CD4-positive, alpha-beta T cell (primary cell): ENCODE measurements around the gene CCDC136. TPM values are rescaled to one million over a fixed set of nuclear protein-coding genes. Genes with fewer than 3 reads are reported as not detected.

Experiments used
- ATAC-seq: fragments of 200-7000 bp; cut with Tn5 transposase; one replicate; pipeline ENCODE4 v1.10.0; 2022; ENCODE audit warnings: mild to moderate bottlenecking; ENCODE audit not compliant: poor library complexity
- CTCF ChIA-PET: fragments of 350-600 bp; sonication (Branson Sonifier 250); formaldehyde crosslinking; loops from one replicate; lab custom pipeline; 2021; ENCODE audit warnings: antibody characterized with exemption, inconsistent platforms; lab: Charles Lee
- POLR2A ChIA-PET: fragments of 350-600 bp; sonication (Branson Sonifier 250); formaldehyde crosslinking; loops from one replicate; lab custom pipeline; 2021; ENCODE audit warnings: antibody characterized with exemption, inconsistent platforms; lab: Charles Lee
- DNase-seq, 14 experiments: peaks; one replicate each; pipeline ENCODE4 v3.0.0-alpha.2; 2013 to 2020; ENCODE audit warnings: mixed read lengths in 2 of 14
- H3K27ac ChIP-seq, 2 donors: one replicate each; pipeline versions ENCODE4 v1.5.1 to v1.7.0; 2013; ENCODE audit warnings: low read length in 2 of 2, low read depth in 1 of 2, mild to moderate bottlenecking in 1 of 2
- H3K27me3 ChIP-seq, 2 experiments: 1 replicate in 1 of 2; 2 replicates in 1 of 2; pipeline versions ENCODE4 v1.6.1 to v1.7.0; 2013; ENCODE audit warnings: low read length in 2 of 2, control low read depth in 1 of 2, mild to moderate bottlenecking in 1 of 2, moderate library complexity in 1 of 2; ENCODE audit not compliant: insufficient read depth in 2 of 2, control insufficient read depth in 1 of 2
- H3K36me3 ChIP-seq: one replicate; pipeline ENCODE4 v1.6.1; 2013; ENCODE audit warnings: low read length, control low read depth; ENCODE audit not compliant: insufficient read depth
- H3K4me1 ChIP-seq: one replicate; pipeline ENCODE4 v1.6.1; 2013; ENCODE audit warnings: low read length, control low read depth; ENCODE audit not compliant: insufficient read depth
- H3K4me3 ChIP-seq: one replicate; pipeline ENCODE4 v1.5.1; 2013; ENCODE audit warnings: mild to moderate bottlenecking, low read length, moderate library complexity
- H3K9me3 ChIP-seq, 2 experiments: 1 replicate in 1 of 2; 2 replicates in 1 of 2; pipeline versions ENCODE4 v1.6.1 to v1.7.0; 2013; ENCODE audit warnings: low read length in 2 of 2, mild to moderate bottlenecking in 2 of 2, control low read depth in 1 of 2, moderate library complexity in 1 of 2; ENCODE audit not compliant: control insufficient read depth in 1 of 2, insufficient read depth in 1 of 2
- H3K27ac Mint-ChIP-seq: one replicate; pipeline ENCODE4 v1.8.0; 2020; ENCODE audit warnings: mixed read lengths
- H3K27me3 Mint-ChIP-seq: one replicate; pipeline ENCODE4 v1.8.0; 2021; ENCODE audit warnings: mixed read lengths
- H3K36me3 Mint-ChIP-seq: one replicate; pipeline ENCODE4 v1.8.0; 2021; ENCODE audit warnings: low read depth, mixed read lengths
- H3K4me1 Mint-ChIP-seq: one replicate; pipeline ENCODE4 v1.8.0; 2021; ENCODE audit warnings: low read depth, mixed read lengths
- H3K4me3 Mint-ChIP-seq: one replicate; pipeline ENCODE4 v1.8.0; 2020; ENCODE audit warnings: mild to moderate bottlenecking, mixed read lengths
- H3K9me3 Mint-ChIP-seq: one replicate; pipeline ENCODE4 v1.8.0; 2020; ENCODE audit warnings: mixed read lengths
- intact Hi-C, 2 experiments: fragments of 100-400 bp; cut with DNase I in 1 of 2; cut with micrococcal nuclease in 1 of 2; formaldehyde crosslinking; loops; one replicate each; pipeline versions ENCODE4 v1.15.1 to v1.9.0; 2023 to 2025; cut with DNase I, micrococcal nuclease
- total RNA-seq, 174 experiments: library from RNA in 2 of 174; stranded (reverse) in 2 of 174; gene quantifications; one replicate each; pipeline ENCODE4 v1.2.3 and lab custom pipeline; 2021 to 2026
- TF ChIP-seq, protein P1 (sequence below): fragments of 200-600 bp; IDR thresholded peaks from one replicate; pipeline ENCODE4 v1.8.0; 2022; ENCODE audit warnings: antibody characterized with exemption, mild to moderate bottlenecking

Gene CCDC136
- total RNA-seq, 2 experiments from 2014 or later, result 4.5 to 4.9 TPM

DNA sequence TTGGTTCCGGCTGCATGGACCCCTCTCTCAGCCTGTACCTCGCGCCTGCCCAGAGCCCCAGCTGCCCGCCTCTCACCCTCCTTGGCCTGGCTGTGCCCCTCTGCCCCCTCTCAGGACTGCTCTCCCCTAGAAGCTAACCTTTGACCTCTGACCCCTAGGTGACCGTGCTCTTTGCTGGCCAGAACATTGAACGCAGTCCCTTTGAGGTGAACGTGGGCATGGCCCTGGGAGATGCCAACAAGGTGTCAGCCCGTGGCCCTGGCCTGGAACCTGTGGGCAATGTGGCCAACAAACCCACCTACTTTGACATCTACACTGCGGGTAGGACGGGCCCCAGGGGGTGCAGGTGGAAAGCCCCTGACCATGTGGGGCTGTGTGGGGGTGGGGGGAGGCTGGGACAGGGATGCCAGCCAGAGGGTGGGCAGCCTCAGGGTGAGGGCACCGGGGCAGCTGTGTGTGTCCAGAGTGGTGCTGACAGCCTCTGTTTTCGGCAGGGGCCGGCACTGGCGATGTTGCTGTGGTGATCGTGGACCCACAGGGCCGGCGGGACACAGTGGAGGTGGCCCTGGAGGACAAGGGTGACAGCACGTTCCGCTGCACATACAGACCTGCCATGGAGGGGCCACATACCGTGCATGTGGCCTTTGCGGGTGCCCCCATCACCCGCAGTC, 46.5 kb downstream of the CCDC136 start:
- ATAC-seq, result no peak
- ChIA-PET CTCF (no interaction called here), POLR2A (no interaction called here)
- H3K4me1 Mint-ChIP-seq, result no peaks in the 10 kb centered on the region
- TF ChIP-seq, protein P1, sequence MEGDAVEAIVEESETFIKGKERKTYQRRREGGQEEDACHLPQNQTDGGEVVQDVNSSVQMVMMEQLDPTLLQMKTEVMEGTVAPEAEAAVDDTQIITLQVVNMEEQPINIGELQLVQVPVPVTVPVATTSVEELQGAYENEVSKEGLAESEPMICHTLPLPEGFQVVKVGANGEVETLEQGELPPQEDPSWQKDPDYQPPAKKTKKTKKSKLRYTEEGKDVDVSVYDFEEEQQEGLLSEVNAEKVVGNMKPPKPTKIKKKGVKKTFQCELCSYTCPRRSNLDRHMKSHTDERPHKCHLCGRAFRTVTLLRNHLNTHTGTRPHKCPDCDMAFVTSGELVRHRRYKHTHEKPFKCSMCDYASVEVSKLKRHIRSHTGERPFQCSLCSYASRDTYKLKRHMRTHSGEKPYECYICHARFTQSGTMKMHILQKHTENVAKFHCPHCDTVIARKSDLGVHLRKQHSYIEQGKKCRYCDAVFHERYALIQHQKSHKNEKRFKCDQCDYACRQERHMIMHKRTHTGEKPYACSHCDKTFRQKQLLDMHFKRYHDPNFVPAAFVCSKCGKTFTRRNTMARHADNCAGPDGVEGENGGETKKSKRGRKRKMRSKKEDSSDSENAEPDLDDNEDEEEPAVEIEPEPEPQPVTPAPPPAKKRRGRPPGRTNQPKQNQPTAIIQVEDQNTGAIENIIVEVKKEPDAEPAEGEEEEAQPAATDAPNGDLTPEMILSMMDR, result no peak
- no peak overlapping the region for H3K27ac ChIP-seq
- no peak overlapping the region for H3K4me3 ChIP-seq
- H3K9me3 Mint-ChIP-seq, result no peaks in the 10 kb centered on the region
- intact Hi-C loops, result no loop called here
- no peaks in the 10 kb centered on the region for H3K36me3 ChIP-seq
- H3K4me1 ChIP-seq, result peaks cover 9% of the 10 kb centered on the region
- H3K36me3 Mint-ChIP-seq, result no peaks in the 10 kb centered on the region
- H3K27me3 ChIP-seq, result no peaks in the 10 kb centered on the region
- H3K27me3 Mint-ChIP-seq, result no peaks in the 10 kb centered on the region
- H3K27ac Mint-ChIP-seq, result no peak overlapping the region
- H3K4me3 Mint-ChIP-seq, result no peak overlapping the region
- no peaks in the 10 kb centered on the region for H3K9me3 ChIP-seq
- DNase-seq, result no peak

DNA sequence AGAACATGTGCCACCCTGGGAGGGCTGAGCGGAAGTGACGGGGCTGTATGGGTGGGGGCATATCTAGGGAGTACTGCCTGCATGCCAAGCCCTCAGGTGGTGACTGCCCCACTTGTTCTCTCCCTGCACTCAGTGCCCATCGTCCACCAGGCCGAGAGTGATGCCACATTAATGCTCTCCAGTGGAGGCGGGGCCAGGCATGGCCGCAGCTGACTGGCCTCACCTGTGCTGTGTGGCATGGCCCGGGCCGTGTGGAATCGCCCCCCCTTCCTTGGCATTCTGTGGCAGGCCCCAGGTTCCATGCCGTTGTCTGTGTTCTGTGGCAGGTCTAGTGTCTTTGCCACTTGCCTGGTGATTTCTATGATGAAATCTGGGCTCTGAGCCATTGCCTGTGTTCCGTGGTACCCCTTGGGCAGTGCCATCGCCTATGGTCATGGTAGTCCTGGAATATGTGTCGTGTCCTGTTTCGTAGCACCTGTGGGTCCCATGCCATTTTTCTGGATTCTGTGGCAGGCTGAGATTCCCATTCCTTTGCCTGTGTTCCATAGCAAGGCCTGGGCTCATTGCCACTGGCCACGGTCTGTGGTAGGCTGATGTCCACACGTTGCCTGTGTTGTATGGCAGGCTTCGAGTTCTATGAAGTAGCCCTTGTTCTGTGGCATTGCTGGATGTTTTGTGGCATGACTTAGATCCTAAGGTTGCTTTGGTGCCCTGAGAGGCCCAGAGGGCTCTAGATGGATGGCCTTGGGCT, 47.4 kb downstream of the CCDC136 start:
- no peak for DNase-seq
- TF ChIP-seq, protein P1, result no peak
- intact Hi-C loops, result no loop called here
- ChIA-PET CTCF (no interaction called here), POLR2A (no interaction called here)
- Histone ChIP-seq H3K36me3 (no peaks in the 10 kb centered on the region), H3K4me1 (peaks cover 9% of the 10 kb centered on the region), H3K9me3 (no peaks in the 10 kb centered on the region), H3K4me3 (no peak overlapping the region), H3K27me3 (no peaks in the 10 kb centered on the region), H3K27ac (no peak overlapping the region)
- Mint-ChIP-seq H3K4me3 (no peak overlapping the region), H3K27ac (no peak overlapping the region), H3K27me3 (no peaks in the 10 kb centered on the region), H3K9me3 (no peaks in the 10 kb centered on the region), H3K36me3 (no peaks in the 10 kb centered on the region), H3K4me1 (no peaks in the 10 kb centered on the region)
- ATAC-seq, result no peak

DNA sequence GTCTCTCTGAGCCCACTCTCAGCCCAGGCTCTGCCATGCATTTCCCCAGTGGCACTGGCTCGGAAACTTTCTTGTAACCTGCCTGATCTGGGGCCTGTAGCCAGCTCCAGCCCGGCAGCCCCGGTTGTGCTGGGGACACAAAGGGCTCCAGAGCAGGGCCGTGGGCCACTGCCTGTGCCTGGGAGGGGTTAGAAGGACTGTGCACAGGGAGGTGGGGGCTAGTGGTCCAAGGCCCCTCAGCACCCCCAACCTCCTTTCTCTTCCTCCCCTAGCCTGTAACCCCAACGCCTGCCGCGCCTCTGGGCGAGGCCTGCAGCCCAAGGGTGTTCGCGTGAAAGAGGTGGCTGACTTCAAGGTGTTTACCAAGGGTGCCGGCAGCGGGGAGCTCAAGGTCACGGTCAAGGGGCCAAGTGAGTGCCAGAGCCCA, 48.0 kb downstream of the CCDC136 start:
- H3K4me1 Mint-ChIP-seq, result no peaks in the 10 kb centered on the region

More for the DNA sequence above, 48.0 kb downstream of the CCDC136 start:
- peaks cover 9% of the 10 kb centered on the region for H3K4me1 ChIP-seq
- Mint-ChIP-seq H3K4me3 (no peak overlapping the region), H3K27ac (no peak overlapping the region), H3K36me3 (no peaks in the 10 kb centered on the region), H3K27me3 (no peaks in the 10 kb centered on the region), H3K9me3 (no peaks in the 10 kb centered on the region)
- DNase-seq (no peak), ATAC-seq (no peak)
- POLR2A ChIA-PET, result no interaction called here
- no peak overlapping the region for H3K27ac ChIP-seq
- TF ChIP-seq, protein P1, result no peak
- intact Hi-C loops, result no loop called here
- H3K36me3 ChIP-seq, result no peaks in the 10 kb centered on the region
- CTCF ChIA-PET, result no interaction called here
- H3K9me3 ChIP-seq, result no peaks in the 10 kb centered on the region
- H3K4me3 ChIP-seq, result no peak overlapping the region
- H3K27me3 ChIP-seq, result no peaks in the 10 kb centered on the region
